Mesothelial cell of epicardium (in vitro differentiated cells): Measurements from ENCODE around the gene CMTM4. TPM values are rescaled to one million over a fixed set of nuclear protein-coding genes. Genes with fewer than 3 reads are reported as not detected.
"Not testable (repeated sequence)": the region's sequence is repeated elsewhere in the genome, so short reads cannot be mapped to it uniquely, and the experiment has no call there.

ENCODE experiments used
- DNase-seq, 2 experiments: peaks; one replicate each; pipeline ENCODE4 v3.0.0; 2021; ENCODE audit warnings: low spot score in 2 of 2; ENCODE audit not compliant: unreplicated experiment in 2 of 2
- H3K27ac Mint-ChIP-seq: 2 replicates; pipeline ENCODE4 v1.8.0; 2021; ENCODE audit warnings: mixed read lengths
- H3K27me3 Mint-ChIP-seq: 2 replicates; pipeline ENCODE4 v1.8.0; 2021; ENCODE audit warnings: low read depth, mixed read lengths
- H3K36me3 Mint-ChIP-seq: 2 replicates; pipeline ENCODE4 v1.8.0; 2021; ENCODE audit warnings: mixed read lengths
- H3K4me1 Mint-ChIP-seq: 2 replicates; pipeline ENCODE4 v1.8.0; 2021; ENCODE audit warnings: mixed read lengths
- H3K4me3 Mint-ChIP-seq: 2 replicates; pipeline ENCODE4 v1.8.0; 2021; ENCODE audit warnings: mild to moderate bottlenecking, moderate library complexity, mixed read lengths
- H3K9me3 Mint-ChIP-seq: 2 replicates; pipeline ENCODE4 v1.8.0; 2021; ENCODE audit warnings: mixed read lengths
- CTCF ChIP-seq: fragments of 200-600 bp; sonication (generic); IDR thresholded peaks from one replicate; pipeline ENCODE4 v1.5.0; 2021; ENCODE audit warnings: antibody characterized with exemption; ENCODE audit not compliant: unreplicated experiment
- total RNA-seq: library from RNA; stranded (reverse); gene quantifications from 3 replicates; pipeline ENCODE4 v1.2.1, GENCODE V29; 2021

Gene CMTM4
- total RNA-seq, 1 donor from 2014 or later, result 63.4 TPM

GRCh38 chr16:66574081-66574480 is 122.5 kb downstream of the CMTM4 start:
- DNase-seq, result no peak
- Mint-ChIP-seq H3K4me3 (no peak overlapping the region), H3K4me1 (peaks cover 5% of the 10 kb centered on the region), H3K9me3 (no peaks in the 10 kb centered on the region), H3K36me3 (no peaks in the 10 kb centered on the region), H3K27me3 (no peaks in the 10 kb centered on the region), H3K27ac (no peak overlapping the region)
- TF ChIP-seq CTCF, result no peak

- TF ChIP-seq CTCF, result no peak
- H3K4me3 Mint-ChIP-seq, result no peak overlapping the region
- H3K27me3 Mint-ChIP-seq, result no peaks in the 10 kb centered on the region
- no peaks in the 10 kb centered on the region for H3K9me3 Mint-ChIP-seq
- peaks cover 5% of the 10 kb centered on the region for H3K4me1 Mint-ChIP-seq
- no peak overlapping the region for H3K27ac Mint-ChIP-seq
- no peak for DNase-seq
- peaks cover 3% of the 10 kb centered on the region for H3K36me3 Mint-ChIP-seq
Observed at GRCh38 chr16:66572356-66572755, 124.2 kb downstream of the CMTM4 start.

- H3K36me3 Mint-ChIP-seq, result peaks cover 11% of the 10 kb centered on the region
- DNase-seq, result no peak
- H3K27ac Mint-ChIP-seq, result no peak overlapping the region
- no peaks in the 10 kb centered on the region for H3K9me3 Mint-ChIP-seq
- no peaks in the 10 kb centered on the region for H3K27me3 Mint-ChIP-seq
- no peak for TF ChIP-seq CTCF
- H3K4me1 Mint-ChIP-seq, result peaks cover 5% of the 10 kb centered on the region
- H3K4me3 Mint-ChIP-seq, result no peak overlapping the region
Observed at GRCh38 chr16:66569827-66570405, 126.6 kb downstream of the CMTM4 start.

GRCh38 chr16:66569131-66569530 is 127.4 kb downstream of the CMTM4 start:
- H3K27me3 Mint-ChIP-seq, result no peaks in the 10 kb centered on the region
- no peak overlapping the region for H3K27ac Mint-ChIP-seq
- H3K4me1 Mint-ChIP-seq, result peaks cover 3% of the 10 kb centered on the region

GRCh38 chr16:66568355-66568754 is 128.2 kb downstream of the CMTM4 start:
- DNase-seq, result no peak
- Mint-ChIP-seq H3K36me3 (peaks cover 14% of the 10 kb centered on the region), H3K9me3 (no peaks in the 10 kb centered on the region), H3K27me3 (no peaks in the 10 kb centered on the region), H3K4me1 (no peaks in the 10 kb centered on the region), H3K27ac (no peak overlapping the region), H3K4me3 (no peak overlapping the region)
- TF ChIP-seq CTCF, result no peak

More at GRCh38 chr16:66569131-66569530, 127.4 kb downstream of the CMTM4 start:
- no peaks in the 10 kb centered on the region for H3K9me3 Mint-ChIP-seq
- peaks cover 11% of the 10 kb centered on the region for H3K36me3 Mint-ChIP-seq
- DNase-seq, result no peak
- no peak overlapping the region for H3K4me3 Mint-ChIP-seq
- no peak for TF ChIP-seq CTCF

GRCh38 chr16:66567270-66567669 is 129.3 kb downstream of the CMTM4 start:
- DNase-seq, H3K4me3 Mint-ChIP-seq, H3K27me3 Mint-ChIP-seq, H3K27ac Mint-ChIP-seq, H3K4me1 Mint-ChIP-seq, H3K9me3 Mint-ChIP-seq: not testable (repeated sequence)
- H3K36me3 Mint-ChIP-seq, result peaks cover 17% of the 10 kb centered on the region
